Measurements from ENCODE around the gene PDX1.

The PDX1 gene

DNA sequence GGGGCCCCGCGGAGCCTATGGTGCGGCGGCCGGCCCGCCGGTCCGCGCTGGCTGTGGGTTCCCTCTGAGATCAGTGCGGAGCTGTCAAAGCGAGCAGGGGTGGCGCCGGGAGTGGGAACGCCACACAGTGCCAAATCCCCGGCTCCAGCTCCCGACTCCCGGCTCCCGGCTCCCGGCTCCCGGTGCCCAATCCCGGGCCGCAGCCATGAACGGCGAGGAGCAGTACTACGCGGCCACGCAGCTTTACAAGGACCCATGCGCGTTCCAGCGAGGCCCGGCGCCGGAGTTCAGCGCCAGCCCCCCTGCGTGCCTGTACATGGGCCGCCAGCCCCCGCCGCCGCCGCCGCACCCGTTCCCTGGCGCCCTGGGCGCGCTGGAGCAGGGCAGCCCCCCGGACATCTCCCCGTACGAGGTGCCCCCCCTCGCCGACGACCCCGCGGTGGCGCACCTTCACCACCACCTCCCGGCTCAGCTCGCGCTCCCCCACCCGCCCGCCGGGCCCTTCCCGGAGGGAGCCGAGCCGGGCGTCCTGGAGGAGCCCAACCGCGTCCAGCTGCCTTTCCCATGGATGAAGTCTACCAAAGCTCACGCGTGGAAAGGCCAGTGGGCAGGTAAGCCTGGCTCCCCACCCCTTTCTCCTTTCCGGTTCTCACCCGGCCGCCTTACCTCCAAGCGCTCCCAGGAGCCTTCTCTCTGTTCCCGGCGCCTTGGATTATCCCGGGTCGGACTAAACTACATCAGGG, at the start of gene PDX1:
PDX1 (plus strand) TSS at position 67 of the 743 bp plus-strand sequence; CDS start at position 206, 139 bp downstream.
- Mint-ChIP-seq H3K4me1 (peaks cover 37% of the 10 kb centered on the region), H3K27me3 (ENCODE audit: low read depth, poor library complexity) (peaks cover 99% of the 10 kb centered on the region), H3K4me3 (peak within 1 kb of the TSS; percentile 77), H3K27ac (no peak within 1 kb of the TSS), H3K36me3 (ENCODE audit: low read depth) (no peaks in the 10 kb centered on the region), H3K9me3 (peaks cover 4% of the 10 kb centered on the region)
- DNase-seq = peak; percentile 69
- TF ChIP-seq, protein P1, sequence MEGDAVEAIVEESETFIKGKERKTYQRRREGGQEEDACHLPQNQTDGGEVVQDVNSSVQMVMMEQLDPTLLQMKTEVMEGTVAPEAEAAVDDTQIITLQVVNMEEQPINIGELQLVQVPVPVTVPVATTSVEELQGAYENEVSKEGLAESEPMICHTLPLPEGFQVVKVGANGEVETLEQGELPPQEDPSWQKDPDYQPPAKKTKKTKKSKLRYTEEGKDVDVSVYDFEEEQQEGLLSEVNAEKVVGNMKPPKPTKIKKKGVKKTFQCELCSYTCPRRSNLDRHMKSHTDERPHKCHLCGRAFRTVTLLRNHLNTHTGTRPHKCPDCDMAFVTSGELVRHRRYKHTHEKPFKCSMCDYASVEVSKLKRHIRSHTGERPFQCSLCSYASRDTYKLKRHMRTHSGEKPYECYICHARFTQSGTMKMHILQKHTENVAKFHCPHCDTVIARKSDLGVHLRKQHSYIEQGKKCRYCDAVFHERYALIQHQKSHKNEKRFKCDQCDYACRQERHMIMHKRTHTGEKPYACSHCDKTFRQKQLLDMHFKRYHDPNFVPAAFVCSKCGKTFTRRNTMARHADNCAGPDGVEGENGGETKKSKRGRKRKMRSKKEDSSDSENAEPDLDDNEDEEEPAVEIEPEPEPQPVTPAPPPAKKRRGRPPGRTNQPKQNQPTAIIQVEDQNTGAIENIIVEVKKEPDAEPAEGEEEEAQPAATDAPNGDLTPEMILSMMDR (IDR thresholded peaks at IDR 0.05) = no peak

DNA sequence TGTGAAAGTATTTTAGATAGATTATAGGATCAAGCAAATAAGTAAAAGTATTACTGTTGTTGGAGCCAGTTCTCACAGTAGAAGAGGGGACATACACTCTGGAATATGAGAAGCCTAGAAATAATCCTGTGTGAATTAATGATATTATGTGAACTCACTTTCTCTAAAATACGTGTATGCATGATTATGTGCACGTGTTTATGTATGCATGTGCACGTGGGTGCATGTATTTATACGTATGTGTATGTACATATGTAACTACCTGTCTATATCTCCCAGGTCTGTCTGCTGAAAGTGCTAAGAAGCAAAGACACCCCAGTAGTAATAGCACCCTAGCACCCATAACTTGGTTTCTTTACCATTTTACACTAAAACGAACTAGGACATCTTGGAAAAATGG, 41.5 kb upstream of the PDX1 start:
- no peak overlapping the region for H3K27ac Mint-ChIP-seq
- H3K27me3 Mint-ChIP-seq (ENCODE audit: low read depth, poor library complexity) = peaks cover 48% of the 10 kb centered on the region
- no peaks in the 10 kb centered on the region for H3K36me3 Mint-ChIP-seq (ENCODE audit: low read depth)

DNA sequence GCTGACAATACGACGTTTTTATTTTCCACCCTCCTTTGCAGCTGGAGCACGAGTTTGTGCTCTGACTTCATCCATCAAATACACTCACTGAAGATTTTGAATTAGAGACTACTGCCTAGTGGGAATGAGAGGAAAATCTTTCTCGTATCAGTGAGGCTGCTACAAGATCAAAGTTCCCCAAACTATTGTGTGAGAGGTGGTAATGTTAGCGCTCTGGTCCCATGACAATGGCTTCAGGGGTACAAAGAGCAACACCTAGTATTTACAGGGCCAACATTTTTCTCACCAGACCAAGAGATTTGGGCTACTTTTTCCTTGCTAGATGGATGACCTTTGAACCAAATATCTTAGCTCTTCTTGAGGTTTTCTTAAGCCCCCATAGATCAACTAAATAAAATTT, 30.3 kb upstream of the PDX1 start:
- no peak for DNase-seq
- peaks cover 21% of the 10 kb centered on the region for H3K9me3 Mint-ChIP-seq
- H3K27me3 Mint-ChIP-seq (ENCODE audit: low read depth, poor library complexity) = peaks cover 13% of the 10 kb centered on the region
- no peak overlapping the region for H3K4me3 Mint-ChIP-seq
- TF ChIP-seq, protein P1 (IDR thresholded peaks at IDR 0.05) = no peak
- no peaks in the 10 kb centered on the region for H3K4me1 Mint-ChIP-seq
- H3K36me3 Mint-ChIP-seq (ENCODE audit: low read depth) = no peaks in the 10 kb centered on the region
- no peak overlapping the region for H3K27ac Mint-ChIP-seq

More for the DNA sequence above, 41.5 kb upstream of the PDX1 start:
- TF ChIP-seq, protein P1 (IDR thresholded peaks at IDR 0.05) = no peak
- Mint-ChIP-seq H3K4me3 (no peak overlapping the region), H3K9me3 (peaks cover 9% of the 10 kb centered on the region), H3K4me1 (no peaks in the 10 kb centered on the region)
- DNase-seq = no peak

DNA sequence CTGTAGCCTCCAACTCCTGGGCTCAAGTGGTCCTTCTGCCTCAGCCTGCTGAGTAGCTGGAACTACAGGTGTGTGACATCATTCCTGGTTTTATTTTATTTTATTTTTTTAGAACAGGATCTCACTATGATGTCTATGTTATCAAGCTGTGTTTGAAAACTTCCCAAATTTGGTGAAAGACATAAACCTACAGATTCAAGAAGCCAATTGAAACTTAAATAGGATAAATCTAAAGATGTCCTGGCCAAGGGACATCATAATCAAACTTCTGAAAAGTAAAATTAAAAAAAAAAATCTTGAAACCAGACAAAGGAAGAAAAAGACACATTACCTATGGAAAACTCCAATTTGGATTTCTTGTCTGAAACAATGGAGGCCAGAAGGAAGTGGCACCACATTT, 23.1 kb upstream of the PDX1 start:
- no peak for DNase-seq
- Mint-ChIP-seq H3K27ac (no peak overlapping the region), H3K4me3 (no peak overlapping the region), H3K36me3 (ENCODE audit: low read depth) (peaks cover 6% of the 10 kb centered on the region), H3K4me1 (no peaks in the 10 kb centered on the region), H3K9me3 (peaks cover 55% of the 10 kb centered on the region), H3K27me3 (ENCODE audit: low read depth, poor library complexity) (peaks cover 28% of the 10 kb centered on the region)
- TF ChIP-seq, protein P1 (IDR thresholded peaks at IDR 0.05) = no peak

DNA sequence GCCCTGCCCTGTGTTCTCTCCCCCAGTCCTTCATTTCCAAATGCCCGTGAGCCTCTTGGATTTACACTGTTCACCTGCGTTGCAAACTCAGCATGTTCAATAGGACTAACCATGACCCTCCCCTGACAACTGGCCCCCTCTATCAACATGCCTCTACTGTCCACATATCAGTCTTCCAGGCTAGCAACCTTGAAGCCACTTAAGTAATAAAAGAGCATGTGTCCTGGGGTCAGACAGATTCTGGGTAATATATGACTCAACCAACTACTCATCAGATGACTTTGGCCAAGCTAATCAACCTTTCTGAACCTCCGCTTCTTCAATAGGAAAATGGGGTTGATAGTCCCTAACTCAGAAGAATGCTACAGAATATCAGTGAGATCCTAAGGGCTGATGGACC, 15.1 kb upstream of the PDX1 start:
- Mint-ChIP-seq H3K4me3 (no peak overlapping the region), H3K4me1 (peaks cover 6% of the 10 kb centered on the region), H3K9me3 (peaks cover 1% of the 10 kb centered on the region), H3K27me3 (ENCODE audit: low read depth, poor library complexity) (peaks cover 49% of the 10 kb centered on the region), H3K27ac (no peak overlapping the region), H3K36me3 (ENCODE audit: low read depth) (no peaks in the 10 kb centered on the region)
- TF ChIP-seq, protein P1 (IDR thresholded peaks at IDR 0.05) = no peak
- no peak for DNase-seq

DNA sequence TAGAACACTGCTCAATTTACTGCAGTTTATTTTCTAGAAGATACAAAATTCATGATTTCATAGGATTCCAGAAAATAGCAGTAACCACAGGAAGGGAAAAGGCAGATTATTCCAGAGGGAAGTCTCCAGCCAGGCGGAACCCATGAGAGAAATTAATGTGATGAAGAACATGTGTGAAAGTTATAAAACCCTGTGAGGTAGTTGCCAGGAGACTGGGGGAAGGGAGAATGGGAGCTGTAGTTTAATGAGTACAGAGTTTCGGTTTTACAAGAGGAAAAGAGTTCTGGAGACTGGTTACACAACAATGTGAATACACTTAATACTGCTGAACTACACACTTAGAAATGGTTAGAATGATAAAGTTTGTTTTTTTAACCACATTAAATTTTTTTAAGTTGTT, 14.2 kb upstream of the PDX1 start:
- H3K27me3 Mint-ChIP-seq (ENCODE audit: low read depth, poor library complexity) = peaks cover 49% of the 10 kb centered on the region

More for the DNA sequence above, 14.2 kb upstream of the PDX1 start:
- Mint-ChIP-seq H3K27ac (no peak overlapping the region), H3K36me3 (ENCODE audit: low read depth) (no peaks in the 10 kb centered on the region), H3K4me1 (peaks cover 6% of the 10 kb centered on the region), H3K4me3 (no peak overlapping the region), H3K9me3 (no peaks in the 10 kb centered on the region)
- TF ChIP-seq, protein P1 (IDR thresholded peaks at IDR 0.05) = no peak
- no peak for DNase-seq

Measured in nephron progenitor cell (in vitro differentiated cells).